ENCODE data around the gene REELD1.

DNA sequence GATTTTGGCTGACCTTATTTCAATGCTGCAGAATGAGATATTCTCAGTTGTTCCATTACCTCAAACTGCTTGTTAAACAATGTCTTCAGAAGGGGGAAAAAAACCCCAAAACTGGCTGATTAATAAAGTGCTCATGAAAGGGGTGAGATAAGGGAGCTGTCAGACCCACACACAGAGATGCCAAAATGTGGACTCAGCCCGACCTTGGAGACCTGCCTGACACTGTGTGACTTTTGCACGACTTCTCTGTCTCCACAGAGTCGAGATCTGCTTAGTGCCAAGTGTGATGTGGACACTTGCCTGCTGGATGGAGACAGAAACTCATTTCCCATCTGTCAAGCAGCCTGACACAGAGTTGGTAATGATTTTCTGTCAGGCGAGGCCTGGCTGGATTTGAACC lies 31.5 kb downstream of the REELD1 start:
- no peak for TF ChIP-seq CTCF (IDR thresholded peaks at IDR 0.05; ENCODE audit: poor library complexity, severe bottlenecking)
- no peak for TF ChIP-seq SMC3 (conservative IDR thresholded peaks at IDR 0.05; ENCODE audit: poor library complexity)
- TF ChIP-seq POLR2AphosphoS5 (IDR thresholded peaks at IDR 0.05) = no peak
- no peak for TF ChIP-seq EP300 (conservative IDR thresholded peaks at IDR 0.05; ENCODE audit: poor library complexity, severe bottlenecking)
- TF ChIP-seq MXI1 (conservative IDR thresholded peaks at IDR 0.05; ENCODE audit: poor library complexity, severe bottlenecking) = no peak
- TF ChIP-seq RAD21 (conservative IDR thresholded peaks at IDR 0.05) = no peak
- no peak for TF ChIP-seq EZH2 (IDR thresholded peaks at IDR 0.05; ENCODE audit: borderline replicate concordance, insufficient read depth, low read length, poor library complexity, severe bottlenecking)
